ENCODE measurements around the gene HLCS.

HLCS gene

GRCh38 chr21:36803816-36804439 lies 162.5 kb downstream of the HLCS start:
- peak; percentile 58 for DNase-seq

- DNase-seq: no peak
Observed at GRCh38 chr21:36803051-36803645, 163.3 kb downstream of the HLCS start.

GRCh38 chr21:36800734-36801133 lies 165.7 kb downstream of the HLCS start:
- no peak for DNase-seq

- no peak for DNase-seq
Observed at GRCh38 chr21:36799869-36800268, 166.6 kb downstream of the HLCS start.

GRCh38 chr21:36798491-36798890 lies 168.0 kb downstream of the HLCS start:
- DNase-seq: no peak

GRCh38 chr21:36796070-36796469 lies 170.4 kb downstream of the HLCS start:
- DNase-seq: no peak

GRCh38 chr21:36792505-36792967 lies 173.9 kb downstream of the HLCS start:
- no peak for DNase-seq

- DNase-seq: no peak
Observed at GRCh38 chr21:36791695-36792470, 174.6 kb downstream of the HLCS start.

- no peak for DNase-seq
Observed at GRCh38 chr21:36791180-36791579, 175.3 kb downstream of the HLCS start.

GRCh38 chr21:36790616-36791015 lies 175.9 kb downstream of the HLCS start:
- DNase-seq: no peak

- DNase-seq: no peak
Observed at GRCh38 chr21:36788120-36788638, 178.3 kb downstream of the HLCS start.

- no peak for DNase-seq
Observed at GRCh38 chr21:36786186-36786585, 180.3 kb downstream of the HLCS start.

- no peak for DNase-seq
Observed at GRCh38 chr21:36785615-36786014, 180.9 kb downstream of the HLCS start.

- no peak for DNase-seq
Observed at GRCh38 chr21:36784947-36785346, 181.5 kb downstream of the HLCS start.

- peak; percentile 91 for DNase-seq
Observed at GRCh38 chr21:36783612-36784374, 182.7 kb downstream of the HLCS start.

- DNase-seq: no peak
Observed at GRCh38 chr21:36780861-36781260, 185.6 kb downstream of the HLCS start.

- no peak for DNase-seq
Observed at GRCh38 chr21:36776981-36777617, 189.4 kb downstream of the HLCS start.

GRCh38 chr21:36773995-36774394 lies 192.5 kb downstream of the HLCS start:
- DNase-seq: no peak

GRCh38 chr21:36773117-36773516 lies 193.4 kb downstream of the HLCS start:
- no peak for DNase-seq

- DNase-seq: no peak
Observed at GRCh38 chr21:36769051-36769839, 197.2 kb downstream of the HLCS start.

GRCh38 chr21:36768496-36768895 lies 198.0 kb downstream of the HLCS start:
- no peak for DNase-seq

GRCh38 chr21:36767096-36767495 lies 199.4 kb downstream of the HLCS start:
- DNase-seq: no peak

All from kidney glomerular epithelial cell (primary cell).